ENCODE measurements around the gene CHCHD1.

CHCHD1 gene

DNA sequence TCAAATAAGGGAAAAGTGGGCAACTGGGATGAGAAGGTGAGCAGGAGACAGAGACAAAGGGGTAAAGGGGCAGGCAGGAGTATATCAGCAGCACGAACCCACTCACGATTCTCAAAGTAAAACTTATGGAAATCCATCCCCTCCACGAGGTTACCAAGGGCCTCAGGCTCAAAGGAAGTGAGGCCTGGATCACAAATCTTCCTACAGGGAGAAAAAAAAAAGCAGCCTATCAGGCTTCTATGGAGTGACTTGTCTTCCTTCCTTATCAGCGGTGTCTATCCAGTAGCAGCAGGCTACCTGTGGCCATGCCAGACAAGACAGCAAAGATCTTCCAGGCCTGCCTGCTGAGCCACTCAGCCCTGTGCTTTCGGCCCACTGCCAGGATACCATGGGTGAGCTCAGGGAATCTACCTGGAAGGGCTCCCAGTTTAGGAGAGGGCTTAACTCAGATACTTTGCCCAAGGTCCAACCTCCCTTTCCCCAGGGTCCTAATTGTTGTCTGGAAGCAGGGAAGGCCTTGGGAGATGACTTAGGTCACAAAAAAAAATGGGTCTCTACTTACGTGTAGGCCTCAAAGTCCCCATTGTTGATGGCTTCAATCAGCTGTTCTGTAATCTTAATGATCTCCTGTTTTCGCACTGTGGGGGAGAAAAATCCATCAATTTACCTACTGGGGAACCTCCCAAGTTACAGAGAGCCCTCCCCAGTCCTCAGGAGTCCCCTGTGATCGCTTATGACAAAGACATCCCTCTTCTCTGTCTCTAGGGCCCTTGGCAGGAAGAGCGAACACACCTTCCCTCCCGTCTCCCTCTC, 35.3 kb downstream of the CHCHD1 start:
- no peak for TF ChIP-seq CTCF (IDR thresholded peaks at IDR 0.05; ENCODE audit: low read depth, low read length)
- DNase-seq (ENCODE audit: extremely low read depth, low read depth), result no peak

DNA sequence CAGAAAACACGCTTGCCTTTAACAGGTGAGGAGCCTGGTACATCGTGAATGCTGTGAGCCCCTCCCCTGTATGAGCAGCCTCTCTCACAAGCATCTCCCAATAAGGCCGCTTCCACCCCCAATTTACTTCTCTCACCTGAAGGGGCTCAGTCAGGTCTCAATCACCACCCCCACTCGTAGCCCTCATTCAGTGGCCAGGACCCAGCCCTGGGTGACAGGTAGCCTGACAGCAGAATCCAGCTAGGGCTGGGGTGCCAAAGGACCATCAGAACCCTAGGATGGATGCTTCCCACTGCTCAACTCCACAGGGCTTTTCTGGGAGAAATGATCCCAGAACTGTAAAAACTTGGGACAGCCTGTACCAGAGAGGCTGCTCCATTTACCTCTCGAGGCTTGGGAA, 36.0 kb downstream of the CHCHD1 start:
- TF ChIP-seq CTCF (IDR thresholded peaks at IDR 0.05; ENCODE audit: low read depth, low read length), result no peak

DNA sequence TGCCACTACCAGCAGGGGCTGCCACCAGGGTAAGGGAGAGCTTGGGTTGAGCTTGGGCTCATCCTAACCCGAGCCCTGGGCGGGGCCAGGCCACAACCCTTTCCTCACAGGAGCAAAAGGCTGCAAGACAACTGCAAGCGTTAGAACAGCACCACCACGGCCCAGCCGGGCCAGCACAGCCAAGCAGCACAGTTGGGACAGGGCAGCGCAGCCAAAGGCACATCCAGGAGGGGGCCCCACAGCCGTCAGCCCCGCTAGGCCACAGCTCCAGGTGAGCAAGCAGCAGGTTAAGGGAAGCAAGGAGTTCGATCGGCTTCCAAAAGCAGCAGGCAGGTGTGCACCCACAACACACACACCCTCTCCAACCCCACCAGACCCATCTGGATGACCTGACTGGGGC, 36.6 kb downstream of the CHCHD1 start:
- TF ChIP-seq CTCF (IDR thresholded peaks at IDR 0.05; ENCODE audit: low read depth, low read length), result no peak

More for the DNA sequence above, 36.0 kb downstream of the CHCHD1 start:
- DNase-seq (ENCODE audit: extremely low read depth, low read depth), result no peak

GRCh38 chr10:73819081-73819480, 37.2 kb downstream of the CHCHD1 start:
- no peak for DNase-seq (ENCODE audit: extremely low read depth, low read depth)
- TF ChIP-seq CTCF (IDR thresholded peaks at IDR 0.05; ENCODE audit: low read depth, low read length), result no peak

More for the DNA sequence above, 36.6 kb downstream of the CHCHD1 start:
- no peak for DNase-seq (ENCODE audit: extremely low read depth, low read depth)

DNA sequence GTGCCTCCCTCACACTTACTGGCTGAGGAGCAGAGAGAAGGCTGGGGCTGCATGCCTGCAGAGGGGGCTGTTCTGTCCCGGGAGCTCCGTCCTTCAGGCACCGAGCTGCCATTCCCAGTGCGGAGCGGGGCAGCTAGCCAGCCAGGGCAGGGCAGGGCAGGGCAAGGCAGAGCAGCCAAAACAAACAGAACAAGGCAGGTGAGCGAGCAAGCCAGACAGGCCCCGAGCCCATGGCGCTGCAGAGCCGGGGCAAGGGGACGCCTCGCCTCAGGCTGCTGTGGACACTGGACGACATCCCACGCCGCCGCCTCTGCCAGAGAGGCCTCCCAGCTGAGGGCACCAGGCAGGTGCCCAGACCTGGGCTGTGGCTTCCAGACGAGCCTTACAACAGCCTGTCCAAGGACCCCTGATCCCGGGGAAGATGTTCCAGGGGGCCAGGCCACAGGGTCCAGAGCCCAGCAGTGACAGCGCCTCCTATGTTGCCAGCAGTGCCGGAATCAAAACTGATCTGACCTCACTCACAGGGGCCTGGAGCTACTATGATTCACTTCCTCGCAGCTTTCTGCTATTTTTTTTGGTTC, 37.8 kb downstream of the CHCHD1 start:
- DNase-seq (ENCODE audit: extremely low read depth, low read depth), result no peak
- no peak for TF ChIP-seq CTCF (IDR thresholded peaks at IDR 0.05; ENCODE audit: low read depth, low read length)

DNA sequence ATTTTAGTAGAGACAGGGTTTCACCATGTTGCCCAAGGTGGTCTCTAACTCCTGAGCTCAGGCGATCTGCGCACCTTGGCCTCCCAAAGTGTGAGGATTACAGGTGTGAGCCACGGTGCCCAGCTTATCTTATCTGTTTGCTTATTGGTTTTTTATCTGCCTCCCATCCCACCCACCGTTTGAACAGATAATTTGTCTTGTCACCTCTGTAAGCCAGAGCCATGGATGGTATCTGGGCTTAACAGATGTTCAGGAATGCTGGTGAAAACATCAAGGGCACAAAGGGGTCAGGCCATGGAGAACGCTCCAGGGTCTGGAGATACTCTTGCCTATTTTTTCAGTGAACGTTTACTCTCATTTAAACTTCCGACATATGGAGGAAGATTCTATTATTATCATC, 41.5 kb downstream of the CHCHD1 start:
- no peak for DNase-seq (ENCODE audit: extremely low read depth, low read depth)
- TF ChIP-seq CTCF (IDR thresholded peaks at IDR 0.05; ENCODE audit: low read depth, low read length), result no peak

DNA sequence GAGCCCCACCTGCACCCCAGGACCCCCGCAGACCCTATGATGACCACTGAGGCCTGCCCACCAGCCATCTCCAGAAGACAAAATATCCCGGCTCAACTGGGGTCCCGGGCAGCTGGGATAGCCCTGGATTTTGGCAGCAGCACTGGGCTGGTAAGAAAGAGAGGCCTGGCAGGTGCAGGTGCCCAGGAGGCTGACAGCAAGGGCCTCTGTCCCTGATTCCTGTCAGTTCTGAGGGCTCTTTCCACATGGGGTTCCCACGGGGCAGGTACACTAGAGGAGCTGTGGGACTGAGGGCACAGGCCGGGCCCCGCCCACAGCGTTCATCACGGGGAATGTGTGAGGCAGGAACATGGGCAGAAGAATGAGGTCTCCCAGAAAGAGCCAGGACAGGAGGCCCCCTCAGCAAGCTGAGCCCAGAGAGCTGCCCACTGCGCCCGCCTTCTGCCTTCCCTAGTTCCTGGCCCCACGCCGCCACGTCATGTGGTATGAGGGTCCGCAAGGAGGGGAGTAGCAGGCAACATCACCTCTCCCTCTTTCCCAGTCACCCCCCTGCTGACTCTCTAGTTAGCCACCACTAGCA, 42.4 kb downstream of the CHCHD1 start:
- TF ChIP-seq CTCF (IDR thresholded peaks at IDR 0.05; ENCODE audit: low read depth, low read length), result no peak
- DNase-seq (ENCODE audit: extremely low read depth, low read depth), result no peak
